GM12878 (cell line): ENCODE results near the gene HIVEP2. TPM values are rescaled to one million over a fixed set of nuclear protein-coding genes. Genes with fewer than 3 reads are reported as not detected.

ENCODE experiments used
- ATAC-seq: fragments of 200-7000 bp; cut with Tn5 transposase; 3 replicates; pipeline ENCODE4 v1.9.1; 2020; ENCODE audit warnings: mild to moderate bottlenecking, moderate library complexity
- BruUV-seq: library from RNA; stranded (reverse); fragments of 400-500 nt; replicated peaks from 2 replicates; lab custom pipeline; 2021; lab: Mats Ljungman, UMichigan
- CTCF ChIA-PET: fragments of 300-600 bp; sonication (Branson Sonifier 250); formaldehyde crosslinking; extraction: SDS; loops from one replicate; lab custom pipeline; 2021; ENCODE audit warnings: inconsistent platforms; lab: Yijun Ruan, JAX
- POLR2A ChIA-PET: fragments of 350-600 bp; formaldehyde crosslinking; extraction: SDS; loops from one replicate; lab custom pipeline; 2021; ENCODE audit warnings: inconsistent platforms; lab: Charles Lee
- RAD21 ChIA-PET: fragments of 300-600 bp; sonication (Branson Sonifier 250); formaldehyde crosslinking; loops from one replicate; lab custom pipeline; 2023; ENCODE audit warnings: antibody characterized with exemption; ENCODE audit not compliant: unreplicated experiment; lab: Charles Lee
- SMC1A ChIA-PET: fragments of 300-600 bp; sonication (Branson Sonifier 250); formaldehyde crosslinking; loops from one replicate; lab custom pipeline; 2023; ENCODE audit not compliant: unreplicated experiment, uncharacterized antibody; lab: Charles Lee
- DNase-seq: peaks from one replicate; pipeline ENCODE4 v3.0.0-alpha.2; 2011; ENCODE audit warnings: low read depth, low spot score
- FAIRE-seq: peaks from 3 replicates; lab custom pipeline; 2011; peaks lifted over from hg19 to GRCh38; lab: Jason Lieb, UNC
- H2AFZ ChIP-seq: 2 replicates; pipeline ENCODE4 v1.6.0; 2011; ENCODE audit warnings: low read depth, low read length, control low read depth; ENCODE audit not compliant: control insufficient read depth
- H3K27ac ChIP-seq: 2 replicates; pipeline ENCODE4 v1.5.1; 2011; ENCODE audit warnings: control low read depth; ENCODE audit not compliant: control insufficient read depth, insufficient read depth
- H3K27me3 ChIP-seq, 2 experiments: replicated peaks in 1 of 2; 2 replicates each; pipeline versions ENCODE4 v1.6.0 to v1.6.1; 2011; ENCODE audit warnings: low read length in 1 of 2; ENCODE audit not compliant: control insufficient read depth in 2 of 2, insufficient read depth in 2 of 2
- H3K36me3 ChIP-seq, 2 experiments: 2 replicates each; pipeline ENCODE4 v1.5.1; 2011; ENCODE audit warnings: low read length in 1 of 2; ENCODE audit not compliant: control insufficient read depth in 2 of 2, insufficient read depth in 2 of 2
- H3K4me1 ChIP-seq: 2 replicates; pipeline ENCODE4 v1.6.1; 2011; ENCODE audit warnings: mild to moderate bottlenecking, low read length, moderate library complexity, mixed read lengths; ENCODE audit not compliant: control insufficient read depth, insufficient read depth
- H3K4me2 ChIP-seq: 2 replicates; pipeline ENCODE4 v1.6.0; 2011; ENCODE audit warnings: control low read depth; ENCODE audit not compliant: control insufficient read depth, insufficient read depth
- H3K4me3 ChIP-seq: fragments of 200-600 bp; sonication (generic); 2 replicates; pipeline ENCODE4 v1.5.1; 2016
- H3K79me2 ChIP-seq: 2 replicates; pipeline ENCODE4 v1.6.0; 2011; ENCODE audit warnings: low read length; ENCODE audit not compliant: control insufficient read depth, insufficient read depth
- H3K9ac ChIP-seq: 2 replicates; pipeline ENCODE4 v1.8.0; 2011; ENCODE audit warnings: low read length, control low read depth, mixed read lengths; ENCODE audit not compliant: control insufficient read depth, insufficient read depth
- H3K9me3 ChIP-seq: replicated peaks from 3 replicates; pipeline ENCODE4 v1.5.1; 2011; ENCODE audit warnings: mild to moderate bottlenecking, low read length; ENCODE audit not compliant: control insufficient read depth, insufficient read depth
- H4K20me1 ChIP-seq: 2 replicates; pipeline ENCODE4 v1.6.0; 2011; ENCODE audit not compliant: control insufficient read depth, insufficient read depth
- ATF7 ChIP-seq: fragments of 450-650 bp; IDR thresholded peaks from 2 replicates; pipeline ENCODE4 v1.6.1; 2016; ENCODE audit warnings: low read depth, mild to moderate bottlenecking
- JUNB ChIP-seq: IDR thresholded peaks from 2 replicates; pipeline ENCODE4 v1.6.1; 2016; ENCODE audit warnings: antibody characterized with exemption, mild to moderate bottlenecking
- JUND ChIP-seq: IDR thresholded peaks from 2 replicates; pipeline ENCODE4 v1.6.1; 2012; ENCODE audit warnings: low read depth, mild to moderate bottlenecking, low read length, improper control_type of control experiment, moderate library complexity
- WGBS: methylation state at CpG from one replicate; pipeline ENCODE4 v1.1.6; 2016; ENCODE audit warnings: low lambda C conversion rate; ENCODE audit not compliant: insufficient replicate concordance, insufficient coverage; ENCODE audit errors: missing lambda C conversion rate; 5-methylcytosine and 5-hydroxymethylcytosine counted together
- in situ Hi-C: fragments of 300-500 bp; cut with MboI; formaldehyde crosslinking; loops from 9 replicates; pipeline ENCODE4 v1.14.3; 2018; ENCODE audit warnings: mixed read lengths
- intact Hi-C: fragments of 100-400 bp; cut with micrococcal nuclease; formaldehyde crosslinking; loops from one replicate; pipeline ENCODE4 v1.14.2; 2022; ENCODE audit not compliant: unreplicated experiment
- polyA plus RNA-seq, 11 experiments: library from polyadenylated mRNA; depleted of rRNA in 4 of 11; unstranded in 6 of 11; stranded (reverse) in 5 of 11; fragments of >200 nt; fragmentation: Nextera tagmentation in 4 of 11; fragmentation: Illumina TruSeq in 1 of 11; extraction: Ambion mirVana in 4 of 11; extraction: Trizol in 1 of 11; gene quantifications; 1 replicate in 1 of 11; 2 replicates in 10 of 11; pipeline versions ENCODE4 v1.2.1 to v1.2.3, GENCODE V29; 2011 to 2016; ENCODE audit warnings: inconsistent platforms in 2 of 11, missing spikeins in 2 of 11, low read depth in 1 of 11
- total RNA-seq, 4 experiments: library from RNA; depleted of rRNA in 3 of 4; stranded (reverse); fragments of >200 nt in 3 of 4; fragmentation: Illumina TruSeq in 1 of 4; extraction: Trizol in 1 of 4; gene quantifications; 2 replicates each; pipeline versions ENCODE4 v1.2.1 to v1.2.3, GENCODE V29; 2013 to 2021
- TF ChIP-seq, protein P1 (sequence below): IDR thresholded peaks from 2 replicates; pipeline ENCODE4 v1.6.1; 2011; ENCODE audit warnings: mild to moderate bottlenecking, low read depth, low read length, moderate library complexity; ENCODE audit not compliant: insufficient replicate concordance

Gene HIVEP2
- total and polyA plus RNA-seq, 10 of the 15 experiments (the other 5 are each of a cell fraction or from before 2014, with no cell fraction given): 1.2 to 15.7 (median 10.2) TPM

- Histone ChIP-seq H3K9ac (no peak overlapping the region), H3K9me3 (no peaks in the 10 kb centered on the region), H3K4me2 (no peak overlapping the region), H2AFZ (no peak overlapping the region), H3K27me3 (no peaks in the 10 kb centered on the region), H4K20me1 (no peaks in the 10 kb centered on the region), H3K4me3 (no peak overlapping the region), H3K79me2 (peaks cover 36% of the 10 kb centered on the region)
- ATAC-seq (no peak), DNase-seq (no peak)
- in situ Hi-C loops: no loop called here
- WGBS: 91% methylated on average over 1 of the region's 1 CpG
- TF ChIP-seq, protein P1, sequence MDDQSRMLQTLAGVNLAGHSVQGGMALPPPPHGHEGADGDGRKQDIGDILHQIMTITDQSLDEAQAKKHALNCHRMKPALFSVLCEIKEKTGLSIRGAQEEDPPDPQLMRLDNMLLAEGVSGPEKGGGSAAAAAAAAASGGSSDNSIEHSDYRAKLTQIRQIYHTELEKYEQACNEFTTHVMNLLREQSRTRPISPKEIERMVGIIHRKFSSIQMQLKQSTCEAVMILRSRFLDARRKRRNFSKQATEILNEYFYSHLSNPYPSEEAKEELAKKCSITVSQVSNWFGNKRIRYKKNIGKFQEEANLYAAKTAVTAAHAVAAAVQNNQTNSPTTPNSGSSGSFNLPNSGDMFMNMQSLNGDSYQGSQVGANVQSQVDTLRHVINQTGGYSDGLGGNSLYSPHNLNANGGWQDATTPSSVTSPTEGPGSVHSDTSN: no peak
- TF ChIP-seq ATF7 (no peak), JUND (no peak), JUNB (no peak)
- TF ChIP-seq, all 136 proteins: peak for 0
- FAIRE-seq: no peak
- ChIA-PET RAD21 (interaction anchor here (0.9 to 2.0 kb wide), 5 partner anchors 10 to 77 kb away, joined by 3 to 11 read pairs (median 3); no protein-coding TSS in a partner anchor), POLR2A (interaction anchor here (0.9 to 3.1 kb wide), 2 partner anchors 10 to 14 kb away, joined by 3 to 17 read pairs; no protein-coding TSS in a partner anchor), CTCF (interaction anchor here (1.2 to 2.9 kb wide), 2 partner anchors 9 to 170 kb away, joined by 4 to 6 read pairs; no protein-coding TSS in a partner anchor), SMC1A (interaction anchor here (0.7 to 11.4 kb wide), 12 partner anchors 10 to 151 kb away, joined by 3 to 76 read pairs (median 3); no protein-coding TSS in a partner anchor)
- no peak overlapping the region for H3K27ac ChIP-seq
- intact Hi-C loops: loop anchor here (10.0 kb wide), 1 partner anchor 352 kb away; no protein-coding TSS in a partner anchor
- H3K36me3 ChIP-seq: peaks cover 0 to 13% of the 10 kb centered on the region in 2 experiments; a peak in 3 of 4 replicates
- H3K4me1 ChIP-seq: peaks cover 39% of the 10 kb centered on the region
- BruUV-seq: no TSS peak
These were observed 28.1 kb downstream of the HIVEP2 start for GRCh38 chr6:142916881-142917280.
